NCI-H1694 treated with DMSO at 0.1 percent for 48 hours (cell line): Measurements from ENCODE around the gene IQSEC2.

Experiments used
- DNase-seq: peaks from one replicate; lab custom pipeline; 2025; lab: John Stamatoyannopoulos, UW

IQSEC2 gene

DNA sequence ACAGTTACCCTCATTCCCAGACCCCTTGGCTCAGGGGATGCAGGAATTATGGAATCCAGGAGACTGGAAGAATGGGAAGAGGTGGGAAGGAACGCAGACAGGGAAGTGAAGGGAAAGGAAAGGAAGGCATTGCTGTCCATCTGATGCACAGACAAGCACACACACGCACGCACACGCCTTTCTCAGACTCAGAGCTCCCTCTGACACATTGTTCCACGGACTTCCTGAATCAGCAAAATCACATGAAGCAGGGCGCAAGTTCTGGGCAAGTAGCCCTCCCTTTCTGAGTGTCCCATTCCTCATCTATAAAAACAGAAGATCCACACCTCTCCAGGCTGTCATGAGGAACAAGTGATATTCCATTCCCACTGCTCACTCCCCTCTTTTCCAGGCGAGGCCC, 13.2 kb downstream of the IQSEC2 start:
- DNase-seq, result no peak

DNA sequence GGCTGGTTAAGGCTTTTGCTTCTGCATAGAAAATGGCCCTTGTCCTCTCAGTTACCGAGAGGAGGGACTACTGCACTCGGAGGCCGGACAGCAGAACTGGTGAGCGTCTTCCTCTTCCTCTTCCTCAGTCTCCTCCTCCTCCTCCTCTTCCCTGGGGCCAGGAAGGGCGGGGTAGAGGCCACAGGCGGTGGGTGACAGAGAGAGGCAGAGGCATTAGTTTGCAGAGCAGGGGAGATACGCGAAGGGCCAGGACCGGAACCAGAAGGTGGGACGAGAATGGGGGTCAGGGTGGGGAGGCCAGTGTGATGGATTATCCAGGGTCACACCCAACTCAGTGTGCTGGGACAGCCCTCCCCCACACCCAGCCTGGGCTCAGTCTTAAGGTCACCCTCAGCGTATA, 14.5 kb downstream of the IQSEC2 start:
- no peak for DNase-seq

DNA sequence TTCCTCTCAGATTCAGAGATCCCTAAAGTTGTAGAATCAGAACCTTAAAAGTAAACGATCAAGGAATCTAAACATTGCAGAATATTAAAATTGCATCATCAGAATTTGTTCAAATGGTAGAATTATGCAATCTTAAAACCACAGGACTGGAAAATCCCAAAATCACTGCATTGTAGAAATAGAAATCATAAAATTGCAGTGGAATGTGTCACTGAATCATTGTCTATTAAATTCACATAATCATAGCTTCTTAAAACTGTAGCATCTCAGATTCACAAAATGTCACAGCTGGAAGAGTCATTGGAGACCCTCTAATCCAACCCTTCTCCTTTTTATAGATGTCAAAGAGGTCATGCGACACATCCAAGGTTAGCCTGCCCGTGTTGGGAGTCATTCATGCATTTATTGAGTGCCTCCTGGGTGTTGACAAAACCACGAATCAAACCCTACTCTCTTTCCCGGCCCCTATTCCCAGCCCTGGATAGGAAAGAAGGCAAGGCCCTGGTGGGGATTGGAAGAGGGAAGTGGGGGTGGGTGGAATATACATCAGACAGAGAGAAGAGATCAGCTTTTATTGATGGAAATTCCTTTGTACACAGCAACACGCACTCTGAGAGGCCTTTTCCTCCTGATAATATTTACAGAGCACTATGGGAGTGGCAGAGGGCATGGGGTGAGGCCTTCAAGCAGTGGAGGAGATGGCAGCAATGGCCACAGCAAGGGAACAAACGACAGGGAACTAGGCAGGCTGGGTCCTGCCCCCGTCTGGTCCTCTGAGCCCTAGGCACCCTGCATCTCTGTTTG, 15.4 kb downstream of the IQSEC2 start:
- DNase-seq, result no peak

DNA sequence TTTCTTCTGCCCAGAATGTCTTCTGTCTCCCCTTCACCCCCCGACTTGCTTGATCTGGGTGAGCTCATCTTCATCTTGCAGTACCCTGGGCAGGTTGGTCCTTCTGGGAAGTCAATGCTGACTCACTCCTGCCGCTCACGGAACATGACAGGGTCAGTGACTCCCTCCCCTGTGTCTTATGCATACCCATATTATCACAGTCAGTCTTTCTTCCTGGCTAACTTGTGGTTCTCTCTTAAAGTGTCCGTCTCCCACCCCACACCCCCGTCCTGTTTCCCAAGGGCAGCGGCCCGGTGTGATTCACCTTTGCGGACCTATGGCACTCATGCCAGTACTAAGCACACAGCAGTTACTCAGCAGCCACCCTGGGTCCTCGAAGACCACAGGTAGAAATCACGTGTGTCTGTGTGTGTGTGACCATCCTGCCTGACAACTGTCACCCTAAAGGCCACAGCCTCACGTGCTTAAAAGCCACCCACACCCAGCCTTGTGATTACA, 17.7 kb downstream of the IQSEC2 start:
- no peak for DNase-seq

DNA sequence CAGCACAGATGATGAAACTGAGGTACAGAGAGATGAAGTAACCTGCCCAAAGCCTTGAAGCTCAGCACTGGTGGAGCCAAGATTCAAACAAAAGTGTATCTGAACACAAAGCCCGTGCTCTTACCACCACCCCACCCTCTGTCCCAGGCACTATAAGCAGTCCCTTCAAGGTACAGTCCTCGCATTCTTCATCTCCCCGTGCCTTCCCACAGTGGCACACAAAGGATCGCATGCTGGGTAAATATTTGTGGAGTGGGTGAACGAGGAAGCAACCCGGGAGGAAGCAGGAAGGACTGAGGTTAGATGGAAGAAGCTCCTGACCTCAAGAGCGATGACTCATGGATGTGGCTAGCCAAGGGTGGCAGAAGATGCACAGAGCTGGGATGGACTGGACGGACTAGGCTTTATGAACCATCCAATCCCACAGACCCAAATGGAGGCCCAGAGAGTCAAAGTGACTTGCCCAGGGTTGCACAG, 18.4 kb downstream of the IQSEC2 start:
- no peak for DNase-seq

DNA sequence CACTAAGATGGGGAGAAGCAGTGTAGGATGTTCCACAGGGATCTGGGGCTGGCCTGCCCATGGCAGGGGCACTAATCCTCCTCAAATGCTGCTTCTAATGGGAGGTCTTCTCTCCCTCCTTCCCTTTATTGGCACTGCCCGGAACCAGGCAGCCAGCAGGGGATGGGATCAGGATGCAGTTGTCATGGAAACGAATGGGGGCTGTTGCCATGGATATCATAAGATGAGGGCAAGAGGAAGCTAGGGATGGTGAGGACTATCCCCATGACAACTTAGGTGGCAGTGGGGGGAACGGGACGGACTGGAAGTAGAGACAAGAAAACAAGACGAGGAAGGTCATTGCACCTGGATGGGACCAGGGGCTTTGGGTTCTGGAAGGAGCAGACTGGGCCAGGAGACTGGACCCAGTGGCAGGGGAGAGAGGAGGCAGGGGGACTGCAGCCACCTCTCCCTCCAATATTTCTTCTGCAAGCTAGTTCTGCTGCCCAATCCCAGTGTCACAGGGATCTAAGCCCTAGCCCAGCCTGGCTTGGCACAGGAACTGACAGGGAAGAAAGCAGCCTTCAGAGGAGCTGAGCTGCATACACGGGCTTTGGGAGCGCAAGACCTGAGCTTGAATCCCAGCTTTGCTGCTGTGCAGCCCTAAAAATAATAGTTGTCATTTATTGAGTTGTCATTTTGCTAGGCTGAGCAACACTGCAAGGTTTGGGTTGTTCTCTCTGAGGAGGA, 19.0 kb downstream of the IQSEC2 start:
- DNase-seq, result no peak

DNA sequence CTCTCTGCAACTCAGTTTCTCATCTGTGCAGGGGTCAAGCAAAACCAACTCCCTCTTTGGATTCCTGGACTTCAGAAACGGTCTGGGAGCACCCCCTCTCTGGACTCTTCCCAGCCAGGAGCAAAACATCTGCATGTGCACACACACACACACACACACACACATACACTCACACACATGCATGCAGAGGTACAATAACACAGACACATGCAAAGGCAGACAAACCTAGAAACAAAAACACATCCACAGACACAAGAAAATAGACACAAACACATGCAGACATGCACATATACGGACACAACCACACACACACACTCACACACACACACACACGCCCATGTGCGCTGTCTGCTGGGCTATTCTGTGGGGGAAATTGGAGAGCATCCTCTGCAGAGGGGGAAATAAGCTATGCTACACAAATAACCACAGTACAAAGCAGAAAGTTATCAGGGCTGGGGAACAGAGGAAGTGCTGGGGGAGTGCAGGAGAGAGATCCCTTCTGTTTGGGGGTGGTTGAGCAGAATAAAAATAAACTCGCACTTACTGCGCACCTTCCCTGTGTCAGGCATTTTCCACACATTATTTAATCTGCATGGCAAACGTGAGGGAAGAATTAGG, 19.9 kb downstream of the IQSEC2 start:
- no peak for DNase-seq

DNA sequence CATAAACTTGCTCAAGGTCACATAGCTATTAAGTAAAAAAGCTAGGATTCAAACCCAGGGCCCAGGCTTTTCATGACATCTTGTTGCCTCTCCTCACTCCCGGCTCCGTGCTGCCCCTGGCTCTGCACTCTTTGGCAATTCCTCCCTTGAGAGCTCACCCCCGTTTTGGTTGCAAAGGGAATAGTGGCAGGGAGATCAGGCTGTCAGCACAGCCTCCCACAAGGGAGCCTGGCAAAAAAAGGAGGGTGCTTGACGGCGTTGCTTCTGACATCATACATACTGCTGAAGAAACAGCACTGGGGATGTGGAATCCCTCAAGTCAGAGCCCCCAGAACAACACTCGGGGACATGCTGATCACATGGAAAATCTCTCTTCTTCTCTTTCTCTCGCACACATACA, 20.5 kb downstream of the IQSEC2 start:
- no peak for DNase-seq

DNA sequence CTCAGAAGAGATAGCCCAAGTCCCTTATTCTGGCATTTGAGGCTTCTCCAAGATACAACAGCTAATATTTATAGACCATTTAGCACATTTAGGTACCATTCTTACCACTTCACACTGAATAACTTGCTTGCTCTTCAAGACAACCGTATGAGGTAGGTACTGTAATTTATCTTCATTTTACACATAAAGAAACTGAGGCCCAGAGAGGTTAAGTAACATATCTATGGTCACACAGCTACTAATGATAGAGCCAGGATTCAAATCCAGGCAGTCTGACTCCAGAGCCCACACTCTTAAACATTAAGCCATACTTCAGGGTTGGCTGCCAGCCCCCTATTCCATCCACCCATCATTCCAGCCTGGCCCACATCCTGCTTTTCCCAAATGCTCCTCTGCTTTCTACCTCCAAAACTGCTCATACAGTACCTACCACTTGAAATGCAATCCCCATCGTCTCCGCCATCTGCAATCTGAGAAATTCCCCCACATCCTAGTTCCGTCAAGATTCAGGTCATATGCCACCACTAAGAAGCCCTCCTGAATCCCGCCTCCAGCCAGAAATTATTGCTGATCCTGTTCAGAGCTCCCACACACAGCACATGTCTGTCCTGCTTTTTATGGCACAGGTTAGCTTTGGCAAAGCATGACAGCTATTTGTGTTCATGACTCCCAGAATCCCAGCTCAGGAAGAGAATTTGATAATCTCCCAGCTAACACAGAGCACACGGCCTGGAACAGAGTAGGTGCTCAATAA, 23.5 kb downstream of the IQSEC2 start:
- DNase-seq, result no peak

DNA sequence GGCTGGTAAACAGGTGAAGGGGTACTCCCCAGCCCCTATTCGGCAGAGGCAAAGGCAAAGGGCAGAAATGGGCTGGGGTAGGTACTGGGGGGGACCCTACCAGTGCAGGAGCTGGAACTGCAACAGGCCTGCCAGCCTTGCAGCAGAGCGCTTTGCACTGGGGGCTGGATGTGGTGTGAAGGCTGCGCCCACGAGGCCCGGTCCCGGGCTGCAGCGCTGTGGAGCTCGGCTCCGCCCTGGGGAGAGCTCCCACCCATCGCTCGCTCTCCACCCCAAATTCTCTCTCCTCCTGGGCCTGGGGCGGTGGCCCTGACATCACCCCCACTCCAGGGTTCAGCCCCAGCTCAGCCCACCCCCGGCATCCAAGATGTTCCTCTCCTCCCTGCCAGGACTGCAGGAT, 24.2 kb downstream of the IQSEC2 start:
- DNase-seq, result no peak

DNA sequence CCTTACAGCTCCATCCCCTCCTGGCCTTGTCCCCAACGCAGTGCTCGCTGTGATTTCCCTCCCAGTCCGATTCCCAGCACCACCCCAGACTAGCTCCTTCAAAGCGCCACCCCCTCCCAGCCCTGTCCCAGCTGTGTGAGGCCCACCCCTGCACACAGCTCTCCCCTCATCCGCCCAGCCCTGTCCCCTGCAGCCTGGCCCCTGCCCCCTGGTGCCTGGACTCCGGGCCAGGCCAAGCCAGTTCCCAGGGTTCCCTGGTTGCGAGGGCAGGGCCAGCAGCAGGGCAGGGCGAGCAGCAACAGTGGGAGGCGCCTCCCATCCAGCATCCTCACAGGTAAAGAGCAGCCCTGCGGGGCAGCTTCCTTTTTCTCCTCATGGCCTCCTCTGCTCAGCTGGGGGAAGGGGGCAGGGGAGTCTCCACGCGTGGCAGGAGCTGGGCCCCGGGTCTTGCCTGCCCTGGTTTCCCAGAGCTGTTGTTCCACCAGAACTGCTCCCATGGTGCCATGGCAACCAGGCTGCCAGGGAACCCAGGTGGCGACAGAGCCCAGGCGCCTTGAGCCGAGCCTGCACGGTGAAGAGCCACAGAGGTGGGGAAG, 24.8 kb downstream of the IQSEC2 start:
- DNase-seq, result no peak

DNA sequence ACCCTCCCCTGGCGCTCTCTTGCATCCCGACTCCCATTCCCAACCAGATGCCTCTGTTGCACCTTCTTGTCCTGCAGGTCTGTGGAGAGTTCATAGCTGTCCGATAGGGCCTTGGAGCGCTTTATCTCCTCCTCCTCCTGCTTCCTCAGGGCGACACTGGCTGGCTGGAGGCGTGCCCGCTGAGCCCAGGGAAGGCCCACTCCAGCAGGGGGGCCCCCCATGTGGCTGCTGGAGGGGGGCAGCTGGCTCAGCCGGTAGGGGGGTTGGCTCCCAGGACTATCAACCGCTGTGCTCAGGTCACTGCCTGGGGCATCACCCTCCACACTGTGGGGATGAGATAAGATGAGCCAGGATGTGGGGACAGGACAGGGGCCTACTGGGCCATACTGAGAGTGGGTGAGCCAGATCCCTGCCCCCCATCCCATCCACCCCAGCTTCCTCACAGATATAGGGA, 25.6 kb downstream of the IQSEC2 start:
- DNase-seq, result no peak

DNA sequence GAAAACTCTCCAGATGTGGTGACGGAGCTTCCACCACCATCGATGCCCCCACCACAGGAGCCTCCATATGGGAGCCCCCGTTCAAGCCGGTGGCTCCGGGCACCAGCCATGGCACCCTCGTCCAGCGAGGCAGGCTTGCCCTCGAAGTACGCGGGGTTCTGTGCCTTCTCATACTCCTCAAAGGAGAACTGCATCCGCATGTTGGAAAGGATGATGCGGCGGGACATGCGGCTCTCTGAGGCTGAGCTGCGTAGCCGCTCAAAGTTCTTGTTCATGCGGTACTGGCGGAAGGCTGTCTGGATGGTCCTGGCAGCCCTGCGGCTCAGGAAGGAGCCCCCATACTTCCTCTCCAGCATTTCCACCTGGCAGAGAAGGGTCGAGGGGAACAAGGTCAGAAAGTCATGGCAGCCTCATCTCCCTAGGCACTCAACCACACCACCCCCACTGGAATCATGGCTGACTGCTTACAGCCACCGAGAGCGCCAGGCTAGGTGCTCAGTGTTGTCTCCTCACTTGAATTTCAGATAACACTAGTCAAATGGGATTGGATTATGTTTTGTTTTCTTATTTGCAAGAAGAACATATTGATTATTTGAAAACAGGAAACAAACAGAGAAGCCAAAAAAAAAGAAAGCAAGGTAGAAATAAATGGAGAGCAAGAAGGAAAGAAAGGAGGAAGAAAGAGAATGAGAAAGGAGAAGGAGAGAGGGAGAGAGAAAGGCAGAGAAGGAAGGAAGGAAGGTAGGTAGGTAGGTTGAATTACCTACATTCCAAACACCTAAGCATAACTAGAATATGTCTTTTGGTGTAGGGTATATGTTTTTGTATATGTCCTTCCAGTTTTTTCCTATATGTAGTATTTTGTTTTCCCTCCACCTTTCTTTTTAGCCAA, 26.6 kb downstream of the IQSEC2 start:
- no peak for DNase-seq

DNA sequence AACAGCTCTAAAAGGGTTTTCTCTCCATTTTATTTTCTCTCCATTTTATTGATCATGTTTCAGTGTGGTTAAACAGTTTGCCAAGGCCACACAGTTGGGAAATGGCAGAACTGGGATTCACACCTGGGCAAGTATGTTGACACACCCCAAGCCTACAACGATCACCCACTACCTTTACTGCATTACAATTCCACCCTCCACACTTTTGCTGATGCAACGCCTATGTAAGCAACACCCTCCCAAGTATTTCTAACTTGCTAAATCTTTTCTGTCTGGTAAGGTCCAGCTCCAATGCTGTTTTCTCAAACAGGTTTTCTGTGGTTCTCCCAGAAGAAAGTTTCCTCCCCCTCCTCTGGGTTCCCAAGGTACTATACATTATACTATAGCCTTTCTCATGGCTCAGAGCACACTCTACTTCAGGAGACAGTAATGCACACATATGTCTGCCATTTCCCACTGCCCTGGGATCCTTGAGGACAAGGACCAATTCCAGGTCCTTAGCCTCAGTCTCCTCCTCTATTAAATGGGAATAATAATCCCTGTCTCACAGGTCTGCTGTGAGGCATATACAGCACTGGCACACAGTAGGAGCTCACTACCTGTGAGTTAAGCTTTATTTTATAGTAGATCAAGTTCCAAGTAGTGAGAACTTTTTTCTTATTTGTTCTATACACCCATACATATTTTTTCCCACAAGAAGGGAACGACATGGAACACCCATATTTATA, 27.9 kb downstream of the IQSEC2 start:
- no peak for DNase-seq

DNA sequence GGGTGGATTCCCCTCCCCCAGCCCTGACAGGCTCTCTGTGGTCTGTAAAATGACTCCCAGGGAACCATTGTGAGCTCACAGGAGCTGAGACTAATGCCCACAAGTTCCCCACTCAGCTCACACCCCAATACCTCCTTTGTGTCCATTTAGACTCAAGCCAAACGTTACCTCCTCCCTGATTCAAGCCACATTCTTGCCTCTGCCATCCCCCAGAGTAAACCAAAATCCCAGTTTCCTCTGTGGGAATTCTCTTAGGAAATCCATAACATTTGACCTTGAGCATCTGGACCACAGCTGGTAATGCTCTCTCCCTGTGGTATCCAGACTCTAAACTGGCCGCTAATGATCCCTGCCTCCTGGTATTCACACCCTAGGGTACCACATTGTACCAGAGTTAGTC, 30.1 kb downstream of the IQSEC2 start:
- DNase-seq, result no peak

DNA sequence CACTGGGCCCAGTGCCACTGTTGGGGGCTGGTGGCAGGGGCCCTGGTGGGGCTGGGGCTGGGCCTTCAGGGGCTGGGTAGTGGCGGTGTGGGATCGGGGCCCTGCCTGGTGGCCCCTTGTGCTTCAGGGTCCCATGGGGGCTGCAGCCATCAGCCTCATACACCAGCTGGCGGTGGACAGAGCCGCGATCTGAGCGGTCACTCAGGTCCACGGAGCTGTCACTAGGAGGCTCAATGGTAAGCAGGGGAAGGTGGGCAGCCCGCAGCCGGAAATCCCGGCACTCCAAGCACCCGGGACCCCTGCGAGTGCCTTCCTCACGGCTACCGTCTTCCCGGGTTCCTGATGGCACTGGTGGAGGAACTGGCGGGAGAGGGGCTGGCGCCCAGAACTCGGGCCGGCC, 30.8 kb downstream of the IQSEC2 start:
- no peak for DNase-seq

DNA sequence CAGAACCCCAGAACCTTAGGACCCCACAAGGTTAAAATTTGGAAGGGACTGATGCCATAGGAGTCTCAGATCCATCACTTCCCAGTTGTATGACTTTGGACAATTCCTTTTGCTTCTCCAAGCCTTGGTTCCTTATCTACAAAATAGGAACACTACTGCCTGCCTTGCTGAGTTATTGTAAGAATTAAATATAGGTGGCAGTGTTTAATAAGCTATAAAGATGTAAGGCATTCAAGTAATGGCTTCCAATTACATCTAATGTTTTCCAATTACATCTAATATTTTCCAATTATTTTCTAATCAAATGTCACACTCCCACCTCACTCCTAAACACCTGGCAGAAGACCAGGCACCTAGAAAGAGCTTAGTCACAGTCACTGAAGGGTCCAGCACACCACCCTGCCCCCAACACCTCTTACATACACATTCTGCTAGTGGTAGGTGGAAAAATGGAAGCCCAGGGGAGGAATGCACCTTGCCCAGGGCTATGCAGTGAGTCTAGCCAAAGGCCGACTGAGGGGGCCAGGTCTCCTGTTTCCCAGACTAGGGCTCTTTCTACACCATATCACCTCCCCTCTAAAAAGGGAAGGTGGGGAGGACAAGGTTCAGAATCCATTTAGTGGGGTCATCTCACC, 31.9 kb downstream of the IQSEC2 start:
- no peak for DNase-seq

DNA sequence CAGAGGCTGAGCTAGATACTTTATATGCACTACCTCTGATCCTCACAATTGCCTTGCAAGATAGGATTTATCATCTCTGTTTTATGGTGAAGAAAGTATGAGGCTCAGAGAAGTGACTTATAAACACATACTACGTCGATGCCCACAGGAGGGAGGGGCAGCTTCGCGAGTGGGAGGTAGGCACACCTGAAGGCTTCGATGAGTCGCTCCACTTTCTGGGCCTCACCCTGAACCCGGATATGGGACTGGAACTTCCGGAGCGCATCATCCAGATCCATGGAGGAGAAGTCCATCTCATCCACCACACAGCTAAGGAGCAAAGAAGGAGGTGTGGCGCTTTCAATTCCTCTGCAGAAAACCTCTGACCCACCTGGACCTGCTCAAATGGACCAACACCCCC, 33.5 kb downstream of the IQSEC2 start:
- DNase-seq, result no peak

DNA sequence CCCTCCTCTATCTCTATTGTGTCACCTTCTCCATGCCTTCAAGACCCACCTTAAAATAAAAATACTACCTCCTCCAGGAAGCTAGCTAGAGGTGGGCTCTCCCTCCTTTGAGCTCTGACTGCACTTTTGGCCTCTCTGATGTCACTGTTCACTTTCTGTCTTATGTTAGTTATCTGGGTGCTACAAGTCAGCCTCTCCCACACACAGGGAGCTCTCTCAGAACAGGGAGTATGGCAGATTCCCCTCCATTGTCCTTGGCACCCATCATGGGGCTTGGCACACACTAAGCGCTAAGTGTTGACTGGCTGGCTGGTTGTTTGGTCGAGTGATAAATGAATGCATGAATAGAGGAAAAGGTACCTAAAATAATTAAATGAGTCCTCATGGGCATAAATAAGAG, 35.2 kb downstream of the IQSEC2 start:
- DNase-seq, result no peak
